ENCODE results near the gene RGMA. TPM values are rescaled to one million over a fixed set of nuclear protein-coding genes. Genes with fewer than 3 reads are reported as not detected.

RGMA gene
- total and polyA plus RNA-seq, 2 donors (not counting 1 experiment from before 2014, with no cell fraction given) = 0.27 to 1.5 TPM

- no peak overlapping the region for H2AFZ ChIP-seq (ENCODE audit: low read length)
- H4K20me1 ChIP-seq (ENCODE audit: control insufficient read depth, extremely low read depth, insufficient read depth, low read length) = no peaks in the 10 kb centered on the region
- no peak overlapping the region for H3K9ac ChIP-seq (ENCODE audit: insufficient read depth, low read length)
- H3K27me3 ChIP-seq (ENCODE audit: control insufficient read depth, insufficient read depth, low read length) = no peaks in the 10 kb centered on the region
- no peak overlapping the region for H3K27ac ChIP-seq (ENCODE audit: insufficient read depth, low read length)
- H3K36me3 ChIP-seq (ENCODE audit: control insufficient read depth, insufficient read depth, low read length) = no peaks in the 10 kb centered on the region
- H3K4me2 ChIP-seq (ENCODE audit: extremely low read depth, insufficient read depth, low read length) = no peak overlapping the region
- H3K4me1 ChIP-seq (ENCODE audit: control insufficient read depth, extremely low read depth, insufficient read depth, low read length) = no peaks in the 10 kb centered on the region
- no peak overlapping the region for H3K4me3 ChIP-seq (replicated peaks in 1 of 4; ENCODE audit: control extremely low read depth in 1 of 4, insufficient read depth in 1 of 4, low read depth in 3 of 4, low read length in 4 of 4)
- TF ChIP-seq EZH2 (IDR thresholded peaks at IDR 0.05; ENCODE audit: low read length, missing control alignments) = no peak
- TF ChIP-seq, protein P1, sequence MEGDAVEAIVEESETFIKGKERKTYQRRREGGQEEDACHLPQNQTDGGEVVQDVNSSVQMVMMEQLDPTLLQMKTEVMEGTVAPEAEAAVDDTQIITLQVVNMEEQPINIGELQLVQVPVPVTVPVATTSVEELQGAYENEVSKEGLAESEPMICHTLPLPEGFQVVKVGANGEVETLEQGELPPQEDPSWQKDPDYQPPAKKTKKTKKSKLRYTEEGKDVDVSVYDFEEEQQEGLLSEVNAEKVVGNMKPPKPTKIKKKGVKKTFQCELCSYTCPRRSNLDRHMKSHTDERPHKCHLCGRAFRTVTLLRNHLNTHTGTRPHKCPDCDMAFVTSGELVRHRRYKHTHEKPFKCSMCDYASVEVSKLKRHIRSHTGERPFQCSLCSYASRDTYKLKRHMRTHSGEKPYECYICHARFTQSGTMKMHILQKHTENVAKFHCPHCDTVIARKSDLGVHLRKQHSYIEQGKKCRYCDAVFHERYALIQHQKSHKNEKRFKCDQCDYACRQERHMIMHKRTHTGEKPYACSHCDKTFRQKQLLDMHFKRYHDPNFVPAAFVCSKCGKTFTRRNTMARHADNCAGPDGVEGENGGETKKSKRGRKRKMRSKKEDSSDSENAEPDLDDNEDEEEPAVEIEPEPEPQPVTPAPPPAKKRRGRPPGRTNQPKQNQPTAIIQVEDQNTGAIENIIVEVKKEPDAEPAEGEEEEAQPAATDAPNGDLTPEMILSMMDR (conservative IDR thresholded peaks at IDR 0.05 in 1 of 2, IDR thresholded peaks at IDR 0.05 in 1 of 2; ENCODE audit: low read depth in 1 of 2, low read length in 2 of 2) = no peak
- H3K79me2 ChIP-seq (ENCODE audit: control insufficient read depth, insufficient read depth, low read length) = no peaks in the 10 kb centered on the region
- DNase-seq (ENCODE audit: low read depth in 2 of 2) = no peak
- H3K9me3 ChIP-seq (ENCODE audit: control insufficient read depth, insufficient read depth, low read depth, low read length) = no peaks in the 10 kb centered on the region
These were observed 29.9 kb upstream of the RGMA start for GRCh38 chr15:93118904-93119303.

GRCh38 chr15:93111451-93111850 lies 22.4 kb upstream of the RGMA start:
- Histone ChIP-seq H3K27ac (ENCODE audit: insufficient read depth, low read length) (no peak overlapping the region), H3K4me3 (replicated peaks in 1 of 4; ENCODE audit: control extremely low read depth in 1 of 4, insufficient read depth in 1 of 4, low read depth in 3 of 4, low read length in 4 of 4) (no peak overlapping the region), H3K4me2 (ENCODE audit: extremely low read depth, insufficient read depth, low read length) (no peak overlapping the region), H3K79me2 (ENCODE audit: control insufficient read depth, insufficient read depth, low read length) (no peaks in the 10 kb centered on the region), H3K27me3 (ENCODE audit: control insufficient read depth, insufficient read depth, low read length) (no peaks in the 10 kb centered on the region), H4K20me1 (ENCODE audit: control insufficient read depth, extremely low read depth, insufficient read depth, low read length) (no peaks in the 10 kb centered on the region), H3K4me1 (ENCODE audit: control insufficient read depth, extremely low read depth, insufficient read depth, low read length) (no peaks in the 10 kb centered on the region), H3K9ac (ENCODE audit: insufficient read depth, low read length) (no peak overlapping the region), H3K36me3 (ENCODE audit: control insufficient read depth, insufficient read depth, low read length) (no peaks in the 10 kb centered on the region), H3K9me3 (ENCODE audit: control insufficient read depth, insufficient read depth, low read depth, low read length) (no peaks in the 10 kb centered on the region), H2AFZ (ENCODE audit: low read length) (no peak overlapping the region)
- no peak for DNase-seq (ENCODE audit: low read depth in 2 of 2)
- TF ChIP-seq, protein P1 (conservative IDR thresholded peaks at IDR 0.05 in 1 of 2, IDR thresholded peaks at IDR 0.05 in 1 of 2; ENCODE audit: low read depth in 1 of 2, low read length in 2 of 2) = no peak
- TF ChIP-seq EZH2 (IDR thresholded peaks at IDR 0.05; ENCODE audit: low read length, missing control alignments) = no peak

GRCh38 chr15:93110502-93111040 lies 21.6 kb upstream of the RGMA start:
- DNase-seq (ENCODE audit: low read depth in 2 of 2) = no peak
- Histone ChIP-seq H3K79me2 (ENCODE audit: control insufficient read depth, insufficient read depth, low read length) (no peaks in the 10 kb centered on the region), H4K20me1 (ENCODE audit: control insufficient read depth, extremely low read depth, insufficient read depth, low read length) (no peaks in the 10 kb centered on the region), H3K4me2 (ENCODE audit: extremely low read depth, insufficient read depth, low read length) (no peak overlapping the region), H3K9ac (ENCODE audit: insufficient read depth, low read length) (no peak overlapping the region), H2AFZ (ENCODE audit: low read length) (no peak overlapping the region), H3K36me3 (ENCODE audit: control insufficient read depth, insufficient read depth, low read length) (no peaks in the 10 kb centered on the region), H3K27ac (ENCODE audit: insufficient read depth, low read length) (no peak overlapping the region), H3K27me3 (ENCODE audit: control insufficient read depth, insufficient read depth, low read length) (no peaks in the 10 kb centered on the region), H3K4me3 (replicated peaks in 1 of 4; ENCODE audit: control extremely low read depth in 1 of 4, insufficient read depth in 1 of 4, low read depth in 3 of 4, low read length in 4 of 4) (no peak overlapping the region), H3K9me3 (ENCODE audit: control insufficient read depth, insufficient read depth, low read depth, low read length) (no peaks in the 10 kb centered on the region), H3K4me1 (ENCODE audit: control insufficient read depth, extremely low read depth, insufficient read depth, low read length) (no peaks in the 10 kb centered on the region)
- TF ChIP-seq EZH2 (IDR thresholded peaks at IDR 0.05; ENCODE audit: low read length, missing control alignments) = no peak
- TF ChIP-seq, protein P1 (conservative IDR thresholded peaks at IDR 0.05 in 1 of 2, IDR thresholded peaks at IDR 0.05 in 1 of 2; ENCODE audit: low read depth in 1 of 2, low read length in 2 of 2) = no peak
